IPS-18c (cell line): ENCODE measurements around the gene CHERP.
"Not testable (repeated sequence)": the region's sequence is repeated elsewhere in the genome, so short reads cannot be mapped to it uniquely, and the experiment has no call there.

Experiments
- H3K4me3 ChIP-seq: 2 replicates; pipeline ENCODE4 v1.7.0; 2013; ENCODE audit warnings: low read depth, mild to moderate bottlenecking, low read length, moderate library complexity; ENCODE audit not compliant: insufficient read depth
- H3K9me3 ChIP-seq: one replicate; pipeline ENCODE4 v1.6.1; 2013; ENCODE audit warnings: mild to moderate bottlenecking, low read length, moderate library complexity; ENCODE audit not compliant: control insufficient read depth, insufficient read depth

CHERP gene

DNA sequence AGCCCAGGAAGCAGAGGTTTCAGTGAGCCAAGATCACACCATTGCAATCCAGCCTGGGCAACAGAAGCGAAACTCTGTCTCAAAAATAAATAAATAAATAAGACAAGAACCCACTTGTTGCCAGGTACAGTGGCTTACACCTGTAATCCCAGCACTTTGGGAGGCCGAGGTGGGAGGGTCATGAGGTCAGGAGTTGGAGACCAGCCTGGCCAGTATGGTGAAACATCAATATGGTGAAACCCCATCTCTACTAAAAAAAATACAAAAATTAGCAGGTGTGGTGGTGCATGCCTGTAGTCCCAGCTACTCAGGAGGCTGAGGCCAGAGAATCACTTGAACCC lies 69.7 kb downstream of the CHERP start:
- H3K9me3 ChIP-seq = not testable (repeated sequence)
- peak overlapping the region; percentile 72 for H3K4me3 ChIP-seq

DNA sequence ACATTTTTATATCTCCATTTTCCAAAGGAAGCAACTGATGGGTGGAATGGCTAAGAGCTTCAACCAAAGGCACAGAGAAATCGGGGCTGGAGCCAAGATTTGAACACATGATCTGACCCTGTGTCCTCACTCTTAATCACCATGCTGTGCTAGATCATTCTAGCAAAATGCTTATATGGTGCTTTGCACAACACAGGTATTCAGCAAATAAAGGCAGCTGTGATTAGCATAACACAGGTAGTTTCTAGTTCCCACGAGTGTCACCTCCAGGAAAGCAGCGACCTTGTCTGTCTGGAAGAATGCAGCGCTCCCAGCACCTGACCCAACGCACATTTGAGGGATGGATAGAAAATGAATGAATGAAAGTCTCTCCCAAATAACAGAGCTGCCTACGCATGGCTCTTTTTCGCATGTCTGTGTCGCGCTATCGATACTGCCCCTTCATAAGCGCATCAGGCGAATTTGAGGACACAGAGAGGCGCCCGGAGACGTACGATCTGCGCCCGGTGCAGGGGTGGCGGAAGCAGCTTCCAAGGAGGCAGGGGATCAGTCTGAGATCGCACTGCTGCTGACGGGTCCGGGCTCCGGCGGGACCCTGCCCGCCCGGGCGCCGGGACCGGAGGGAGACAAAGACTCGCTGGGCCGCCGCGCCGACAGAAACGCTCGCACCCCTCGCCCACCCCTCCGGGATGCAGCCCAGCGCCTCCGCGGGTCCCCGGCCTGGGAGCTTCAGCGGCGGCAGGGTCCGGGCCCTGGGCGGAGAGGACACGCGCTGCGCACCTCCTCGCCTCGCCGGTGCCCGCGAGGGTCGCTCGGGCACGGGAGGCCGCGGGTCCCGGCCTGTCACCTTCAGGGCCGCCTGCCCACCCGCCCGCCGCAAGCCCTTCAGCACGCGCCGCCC lies 71.1 kb downstream of the CHERP start:
- no peaks in the 10 kb centered on the region for H3K9me3 ChIP-seq
- H3K4me3 ChIP-seq = peak overlapping the region; percentile 77

DNA sequence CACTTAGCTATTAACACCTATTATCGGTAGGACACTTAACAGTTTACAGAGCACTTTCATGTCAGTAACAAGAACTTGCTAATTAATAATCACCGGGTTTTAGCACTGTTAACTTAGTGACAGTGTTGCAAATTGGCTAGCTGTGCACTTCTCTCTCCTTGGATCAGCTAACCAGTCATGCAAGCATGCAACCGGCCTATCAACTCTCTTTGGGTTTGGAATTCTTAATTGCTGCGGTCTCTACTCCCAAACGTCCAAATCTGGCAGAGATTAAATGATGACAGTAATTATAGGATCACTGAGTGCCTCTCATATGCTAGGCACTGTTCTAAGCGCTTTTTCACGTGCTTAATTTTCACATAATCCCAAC lies 71.7 kb downstream of the CHERP start:
- Histone ChIP-seq H3K4me3 (peak overlapping the region; percentile 77), H3K9me3 (no peaks in the 10 kb centered on the region)
